HFFc6 (cell line): ENCODE results near the gene SRRM4. TPM values are rescaled to one million over a fixed set of nuclear protein-coding genes. Genes with fewer than 3 reads are reported as not detected.

ENCODE experiments used
- DNase-seq: peaks from one replicate; pipeline ENCODE4 v3.0.0-alpha.2; 2018
- H3K27ac Mint-ChIP-seq: 2 replicates; pipeline ENCODE4 v1.8.0; 2020; ENCODE audit warnings: mild to moderate bottlenecking, mixed read lengths
- H3K27me3 Mint-ChIP-seq: 2 replicates; pipeline ENCODE4 v1.8.0; 2021; ENCODE audit warnings: mild to moderate bottlenecking, moderate library complexity, mixed read lengths; ENCODE audit not compliant: insufficient read depth
- H3K36me3 Mint-ChIP-seq: 2 replicates; pipeline ENCODE4 v1.8.0; 2021; ENCODE audit warnings: low read depth, mixed read lengths
- H3K4me1 Mint-ChIP-seq: 2 replicates; pipeline ENCODE4 v1.8.0; 2020; ENCODE audit warnings: low read depth, mixed read lengths
- H3K4me3 Mint-ChIP-seq: 2 replicates; pipeline ENCODE4 v1.8.0; 2020; ENCODE audit warnings: mild to moderate bottlenecking, moderate library complexity, mixed read lengths
- H3K9me3 Mint-ChIP-seq: 2 replicates; pipeline ENCODE4 v1.8.0; 2020; ENCODE audit warnings: mild to moderate bottlenecking, mixed read lengths
- CTCF ChIP-seq: fragments of 200-600 bp; sonication (generic); IDR thresholded peaks from 2 replicates; pipeline ENCODE4 v1.5.0; 2021; ENCODE audit warnings: antibody characterized with exemption, mild to moderate bottlenecking
- long read RNA-seq: library from polyadenylated mRNA; unstranded; transcript quantifications from one replicate; pipeline ENCODE4 v2.0.0, GENCODE V29; 2019
- total RNA-seq, 6 experiments: library from RNA; stranded (reverse); fragmentation: NEBNext Ultra II Directional; extraction: Animal tissue kit (Norgen Biotek cat#: 25700); gene quantifications; 2 replicates in 1 of 6; 3 replicates in 5 of 6; pipeline ENCODE4 v1.2.3, GENCODE V29; 2021

SRRM4 gene
- total RNA-seq = not detected
- long read RNA-seq = 0 reads

DNA sequence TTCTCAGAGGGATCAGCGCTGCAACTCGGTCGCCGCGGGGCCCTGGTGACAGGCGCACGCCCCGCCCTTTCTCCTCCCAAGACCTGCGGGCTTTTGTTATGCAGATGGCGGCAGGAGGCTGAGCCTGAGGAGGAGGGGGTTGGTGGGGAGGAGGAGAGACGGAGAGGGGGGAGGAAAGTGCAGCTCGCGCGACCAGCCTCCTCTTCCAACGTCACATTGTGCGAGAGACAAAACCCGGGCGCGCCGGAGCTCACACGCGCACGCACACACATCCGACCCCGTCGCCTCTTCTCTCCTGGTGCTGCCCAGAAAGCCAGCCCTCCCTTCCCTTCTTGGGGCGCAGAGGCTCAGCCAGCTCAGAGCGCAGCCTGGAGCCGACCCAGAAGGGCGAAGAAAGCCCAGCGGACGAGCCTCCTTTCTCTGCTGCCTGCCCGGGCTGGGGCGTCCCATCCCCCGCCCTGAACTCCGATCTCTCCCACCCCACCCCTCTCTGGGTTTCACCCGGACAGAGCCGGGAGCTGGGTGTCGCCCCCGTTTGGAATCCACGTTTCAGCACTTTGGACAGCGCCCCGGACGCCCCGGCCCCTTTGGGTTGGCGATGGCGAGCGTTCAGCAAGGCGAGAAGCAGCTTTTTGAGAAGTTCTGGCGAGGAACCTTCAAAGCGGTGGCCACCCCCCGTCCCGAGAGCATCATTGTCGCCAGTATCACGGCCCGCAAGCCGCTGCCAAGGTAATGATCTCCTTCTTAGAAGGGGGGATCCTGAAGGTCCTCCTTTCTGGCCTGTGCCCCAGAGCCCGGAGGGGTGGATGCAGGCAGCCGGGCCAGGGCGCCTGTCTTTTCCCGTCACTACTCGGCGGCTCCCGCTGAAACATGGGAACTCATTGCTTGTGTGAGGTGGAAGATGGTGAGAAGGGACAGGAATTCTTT is at the start of gene SRRM4:
SRRM4 (plus strand) TSS at position 257 of the 927 bp plus-strand sequence; CDS start at position 599, 342 bp downstream.
- no peak within 1 kb of the TSS for H3K27ac Mint-ChIP-seq
- no peaks in the 10 kb centered on the region for H3K36me3 Mint-ChIP-seq
- peaks cover 3% of the 10 kb centered on the region for H3K27me3 Mint-ChIP-seq
- no peak for DNase-seq
- no peaks in the 10 kb centered on the region for H3K4me1 Mint-ChIP-seq
- H3K4me3 Mint-ChIP-seq = no peak within 1 kb of the TSS
- no peak for TF ChIP-seq CTCF
- H3K9me3 Mint-ChIP-seq = peaks cover 31% of the 10 kb centered on the region

DNA sequence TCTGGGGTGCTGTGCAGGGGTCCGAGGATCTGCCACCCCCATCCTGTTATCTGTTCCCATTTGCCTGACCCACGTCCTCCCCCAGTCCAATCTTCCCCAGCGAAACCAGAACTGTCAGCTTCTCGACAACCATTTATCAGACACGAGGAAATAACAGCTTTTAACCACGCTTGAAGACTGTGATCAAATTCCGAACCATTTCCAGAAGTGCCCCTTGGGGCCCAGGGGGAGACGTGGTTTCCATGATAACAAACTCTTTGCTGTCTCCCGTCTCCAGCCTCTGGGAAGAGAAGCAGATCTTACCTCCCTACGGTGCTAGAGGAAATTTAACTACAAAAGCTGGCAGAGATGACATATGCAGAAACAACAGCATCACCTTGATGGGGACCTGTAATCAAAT is 35.1 kb upstream of the SRRM4 start:
- no peaks in the 10 kb centered on the region; the same call in 1 of the 2 replicates for H3K27me3 Mint-ChIP-seq
- no peak overlapping the region for H3K27ac Mint-ChIP-seq
- no peaks in the 10 kb centered on the region for H3K4me1 Mint-ChIP-seq
- no peak for DNase-seq
- no peak for TF ChIP-seq CTCF
- H3K4me3 Mint-ChIP-seq = no peak overlapping the region
- H3K9me3 Mint-ChIP-seq = peaks cover 52% of the 10 kb centered on the region
- no peaks in the 10 kb centered on the region for H3K36me3 Mint-ChIP-seq

GRCh38 chr12:118958520-118958919 is 22.8 kb upstream of the SRRM4 start:
- peaks cover 69% of the 10 kb centered on the region for H3K9me3 Mint-ChIP-seq
- no peak overlapping the region for H3K27ac Mint-ChIP-seq
- H3K27me3 Mint-ChIP-seq = peaks cover 2% of the 10 kb centered on the region; the same call in 1 of the 2 replicates
- no peak for TF ChIP-seq CTCF
- no peak for DNase-seq
- H3K4me3 Mint-ChIP-seq = no peak overlapping the region
- peaks cover 7% of the 10 kb centered on the region; the same call in 1 of the 2 replicates for H3K36me3 Mint-ChIP-seq
- H3K4me1 Mint-ChIP-seq = no peaks in the 10 kb centered on the region

DNA sequence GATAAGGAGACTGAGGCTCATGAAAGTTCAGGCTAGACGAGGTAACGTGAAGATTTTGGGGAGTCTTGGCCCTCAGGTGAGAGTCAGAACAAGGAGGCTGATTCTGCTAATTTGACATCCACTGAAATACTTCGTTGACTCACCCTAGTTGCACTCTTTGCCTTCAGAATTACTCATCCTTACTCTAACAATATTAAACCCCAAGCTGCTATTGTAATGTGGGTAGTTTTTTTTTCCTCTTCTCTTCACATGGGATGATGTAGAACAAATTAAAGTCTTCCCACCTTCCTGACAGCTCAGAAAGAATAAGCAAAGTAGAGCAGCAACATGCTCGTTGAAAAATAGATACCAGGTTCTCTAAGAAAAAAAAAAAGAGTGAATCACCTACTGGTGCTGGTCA is 22.0 kb upstream of the SRRM4 start:
- H3K27ac Mint-ChIP-seq = no peak overlapping the region
- peaks cover 4% of the 10 kb centered on the region; the same call in 1 of the 2 replicates for H3K36me3 Mint-ChIP-seq
- TF ChIP-seq CTCF = no peak
- H3K27me3 Mint-ChIP-seq = peaks cover 2% of the 10 kb centered on the region; the same call in 1 of the 2 replicates
- H3K9me3 Mint-ChIP-seq = peaks cover 65% of the 10 kb centered on the region
- H3K4me3 Mint-ChIP-seq = no peak overlapping the region
- DNase-seq = no peak
- no peaks in the 10 kb centered on the region for H3K4me1 Mint-ChIP-seq

DNA sequence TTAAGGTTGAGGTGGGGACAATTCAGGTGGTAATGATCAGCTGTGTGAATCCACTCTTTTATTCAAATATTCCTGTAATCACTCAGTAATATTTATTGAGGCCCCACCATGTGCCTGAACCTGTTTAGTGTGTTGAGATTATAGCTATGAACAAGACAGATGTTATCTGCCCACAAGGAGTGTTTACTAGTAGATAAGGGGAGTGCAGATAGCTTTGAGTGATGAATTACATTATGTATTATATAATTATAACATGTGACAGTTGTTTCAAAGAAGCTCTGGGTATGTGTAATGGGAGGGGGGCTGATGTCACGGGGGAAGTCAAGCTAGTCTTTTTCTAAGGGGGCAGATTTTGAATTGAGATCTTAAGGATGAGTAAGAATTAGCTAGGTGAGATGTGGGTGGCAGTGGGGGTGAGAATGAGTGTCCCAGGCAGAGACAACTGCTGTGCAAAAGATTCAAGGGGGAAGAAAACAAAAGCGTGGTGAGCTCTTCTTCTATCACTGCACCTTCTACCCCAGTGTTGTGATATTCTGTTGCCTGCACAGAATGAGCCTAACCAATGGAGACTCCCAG is 21.3 kb upstream of the SRRM4 start:
- H3K9me3 Mint-ChIP-seq = peaks cover 66% of the 10 kb centered on the region
- H3K4me1 Mint-ChIP-seq = no peaks in the 10 kb centered on the region
- H3K27me3 Mint-ChIP-seq = peaks cover 2% of the 10 kb centered on the region; the same call in 1 of the 2 replicates
- 0 out of 2 replicates have a peak, but pooled peaks cover 5% of the 10 kb centered on the region for H3K36me3 Mint-ChIP-seq
- DNase-seq = no peak
- H3K4me3 Mint-ChIP-seq = no peak overlapping the region
- no peak overlapping the region for H3K27ac Mint-ChIP-seq
- no peak for TF ChIP-seq CTCF
